ENCODE measurements around the gene ANO9.

- TF ChIP-seq CTCF (IDR thresholded peaks at IDR 0.05) (no peak), POLR2AphosphoS5 (IDR thresholded peaks at IDR 0.05) (no peak)
Measured at GRCh38 chr11:367956-368413, 73.8 kb downstream of the ANO9 start.

All from upper lobe of left lung (tissue), 4 donors.